ENCODE results near the gene TNS3. TPM values are rescaled to one million over a fixed set of nuclear protein-coding genes. Genes with fewer than 3 reads are reported as not detected.

TNS3 gene
- total RNA-seq, 1 experiment from 2014 or later, result 9.5 TPM

- no peak overlapping the region for H3K23ac ChIP-seq (ENCODE audit: insufficient read length, low read depth, low read length)
- no peak overlapping the region for H3K14ac ChIP-seq (ENCODE audit: insufficient read depth, low read length)
- H3K9me3 ChIP-seq (ENCODE audit: control insufficient read depth, low read depth, low read length), result no peaks in the 10 kb centered on the region
- no peaks in the 10 kb centered on the region for H3K9me3 Mint-ChIP-seq
- H2BK120ac ChIP-seq (ENCODE audit: low read depth, low read length, poor library complexity, severe bottlenecking), result no peak overlapping the region
- no peak overlapping the region for H4K8ac ChIP-seq (replicated peaks; ENCODE audit: insufficient read length, low read depth, low read length)
- H3K4me3 Mint-ChIP-seq, result no peak overlapping the region
- H2AK5ac ChIP-seq (ENCODE audit: insufficient read length, low read length), result no peak overlapping the region
- no peak overlapping the region for H3K9ac ChIP-seq (ENCODE audit: extremely low read depth, insufficient read length, low read length)
- H2BK20ac ChIP-seq (ENCODE audit: low read depth, low read length, poor library complexity, severe bottlenecking), result no peak overlapping the region
- no peak overlapping the region for H3K4me2 ChIP-seq (ENCODE audit: insufficient read depth, insufficient read length, low read length)
- peaks cover 7 to 13% of the 10 kb centered on the region in 2 experiments for H3K4me1 Mint-ChIP-seq
- H2BK12ac ChIP-seq (ENCODE audit: insufficient read length, low read depth, low read length), result no peak overlapping the region
- no peak overlapping the region for H4K91ac ChIP-seq (ENCODE audit: insufficient read length, low read depth, low read length)
- no peak overlapping the region for H3K56ac ChIP-seq (ENCODE audit: insufficient read length, low read depth, low read length)
- no peak overlapping the region for H2BK15ac ChIP-seq (ENCODE audit: low read depth, low read length)
- DNase-seq, result no peak
- no peaks in the 10 kb centered on the region for H3K27me3 ChIP-seq (ENCODE audit: insufficient read depth, low read length)
- no peak overlapping the region for H3K4ac ChIP-seq (ENCODE audit: low read depth, low read length)
- H3T11ph ChIP-seq (ENCODE audit: low read length), result no peak overlapping the region
- H3K27ac ChIP-seq (ENCODE audit: insufficient read length, low read depth, low read length), result no peak overlapping the region
- no peak overlapping the region for H2BK5ac ChIP-seq (ENCODE audit: insufficient read length, low read length)
- no peaks in the 10 kb centered on the region for H3K27me3 Mint-ChIP-seq (ENCODE audit: low read depth)
- no peaks in the 10 kb centered on the region; a peak in 2 of 7 replicates for H3K36me3 Mint-ChIP-seq (ENCODE audit: insufficient read depth in 1 of 3, low read depth in 3 of 3)
- H4K20me1 ChIP-seq (ENCODE audit: control insufficient read depth, insufficient read depth, insufficient read length), result no peaks in the 10 kb centered on the region
- H2AFZ ChIP-seq (ENCODE audit: low read length), result no peak overlapping the region
- TF ChIP-seq CTCF (conservative IDR thresholded peaks at IDR 0.05), result no peak
- H4K5ac ChIP-seq (ENCODE audit: insufficient read length, low read depth, low read length), result no peak overlapping the region
- H3K79me1 ChIP-seq (ENCODE audit: insufficient read depth, low read depth, low read length, poor library complexity, severe bottlenecking), result no peaks in the 10 kb centered on the region
- H3K23me2 ChIP-seq (ENCODE audit: insufficient read length, low read depth, low read length, poor library complexity, severe bottlenecking), result no peaks in the 10 kb centered on the region
- H3K27ac Mint-ChIP-seq, result peak overlapping the region in 2 of 3 experiments; percentile 1 to 13; a peak in 2 of 7 replicates
- no peaks in the 10 kb centered on the region for H3K79me2 ChIP-seq (ENCODE audit: insufficient read depth, low read length)
- no peaks in the 10 kb centered on the region for H3K4me1 ChIP-seq (ENCODE audit: insufficient read depth, low read length)
- no CpG with 5 or more reads among the region's 22 CpGs for WGBS (ENCODE audit: extremely low coverage, insufficient read length, low lambda C conversion rate)
- no peak overlapping the region for H3K18ac ChIP-seq (ENCODE audit: insufficient read length, low read depth, low read length)
These were observed 278.0 kb downstream of the TNS3 start for GRCh38 chr7:47303695-47304453.
